SK-N-MC (cell line): ENCODE data around the gene ETFDH.

Experiments used
- EZH2 ChIP-seq: fragments of 200-600 bp; sonication (generic); IDR thresholded peaks from one replicate; pipeline ENCODE4 v1.6.1; 2017; ENCODE audit warnings: antibody characterized with exemption
- FOXP2 ChIP-seq: optimal IDR thresholded peaks from 2 replicates; pipeline ENCODE3; 2011; ENCODE audit warnings: mild to moderate bottlenecking, moderate library complexity; ENCODE audit not compliant: insufficient read depth; ENCODE audit errors: extremely low read length, control extremely low read depth
- POLR2AphosphoS5 ChIP-seq: IDR thresholded peaks from 2 replicates; pipeline ENCODE4 v1.6.1; 2012; ENCODE audit warnings: mild to moderate bottlenecking, low read depth, low read length, borderline replicate concordance

- TF ChIP-seq POLR2AphosphoS5 (no peak), EZH2 (no peak), FOXP2 (no peak)
Measured at GRCh38 chr4:158715802-158716201, 43.7 kb downstream of the ETFDH start.
